OCI-LY7 (cell line): Measurements from ENCODE around the gene ANKFY1. TPM values are rescaled to one million over a fixed set of nuclear protein-coding genes. Genes with fewer than 3 reads are reported as not detected.

ENCODE experiments used
- BruUV-seq: library from RNA; stranded (reverse); fragments of 400-500 nt; replicated peaks from 2 replicates; lab custom pipeline; 2021; lab: Mats Ljungman, UMichigan
- CTCF ChIA-PET: fragments of 300-600 bp; sonication (Branson Sonifier 250); formaldehyde crosslinking; loops from one replicate; lab custom pipeline; 2022; ENCODE audit warnings: antibody characterized with exemption; ENCODE audit not compliant: unreplicated experiment; lab: Charles Lee
- POLR2A ChIA-PET: fragments of 300-600 bp; sonication (Branson Sonifier 250); formaldehyde crosslinking; loops from one replicate; lab custom pipeline; 2022; ENCODE audit warnings: antibody characterized with exemption; lab: Charles Lee
- DNase-seq: peaks from one replicate; pipeline ENCODE4 v3.0.0-alpha.2; 2015; ENCODE audit warnings: low spot score
- H2AFZ ChIP-seq: fragments of 200-600 bp; sonication (generic), shearing (Covaris generic); 2 replicates; pipeline ENCODE4 v1.6.1; 2014; ENCODE audit warnings: mild to moderate bottlenecking, antibody characterized with exemption, low read length, moderate library complexity
- H3K27ac ChIP-seq: fragments of 200-600 bp; sonication (generic); 2 replicates; pipeline ENCODE4 v1.5.1; 2014; ENCODE audit warnings: mixed run types, low read depth, mild to moderate bottlenecking, moderate library complexity, low read length, inconsistent platforms; ENCODE audit not compliant: poor library complexity, severe bottlenecking
- H3K36me3 ChIP-seq: fragments of 200-600 bp; sonication (generic); 2 replicates; pipeline ENCODE4 v1.6.1; 2014; ENCODE audit warnings: mild to moderate bottlenecking, antibody characterized with exemption, low read length, moderate library complexity, mixed read lengths; ENCODE audit not compliant: insufficient read depth
- H3K4me1 ChIP-seq: fragments of 200-600 bp; sonication (generic); 2 replicates; pipeline ENCODE4 v1.5.1; 2014; ENCODE audit warnings: mild to moderate bottlenecking, low read length; ENCODE audit not compliant: insufficient read depth, poor library complexity, severe bottlenecking
- H3K4me2 ChIP-seq: fragments of 200-600 bp; sonication (generic); 2 replicates; pipeline ENCODE4 v1.6.1; 2014; ENCODE audit warnings: mild to moderate bottlenecking, low read length
- H3K4me3 ChIP-seq: fragments of 200-600 bp; sonication (generic); 2 replicates; pipeline ENCODE4 v1.5.1; 2014; ENCODE audit warnings: mild to moderate bottlenecking, low read depth, low read length; ENCODE audit not compliant: poor library complexity, severe bottlenecking
- H3K79me2 ChIP-seq: fragments of 200-600 bp; sonication (generic); 2 replicates; pipeline ENCODE4 v1.6.1; 2016; ENCODE audit warnings: low read depth, mild to moderate bottlenecking, low read length, moderate library complexity, mixed read lengths; ENCODE audit not compliant: insufficient read depth
- H3K9me2 ChIP-seq: fragments of 200-600 bp; sonication (generic); 2 replicates; pipeline ENCODE4 v1.6.1; 2016; ENCODE audit warnings: mild to moderate bottlenecking, low read length, mixed read lengths; ENCODE audit not compliant: insufficient read depth
- H3K9me3 ChIP-seq: fragments of 200-600 bp; sonication (generic); 2 replicates; pipeline ENCODE4 v1.6.1; 2014; ENCODE audit warnings: mild to moderate bottlenecking, mixed run types, low read length, mixed read lengths
- H4K20me1 ChIP-seq: fragments of 200-600 bp; sonication (generic); 2 replicates; pipeline ENCODE4 v1.6.1; 2014; ENCODE audit warnings: mild to moderate bottlenecking, antibody characterized with exemption, low read length, moderate library complexity, mixed read lengths; ENCODE audit not compliant: insufficient read depth
- CTCF ChIP-seq: fragments of 200-600 bp; sonication (generic); conservative IDR thresholded peaks from 2 replicates; pipeline ENCODE4 v1.5.1; 2014; ENCODE audit warnings: mild to moderate bottlenecking, antibody characterized with exemption, low read length, moderate library complexity, mixed read lengths
- EZH2phosphoT487 ChIP-seq: fragments of 200-600 bp; sonication (generic); IDR thresholded peaks from 2 replicates; pipeline ENCODE4 v1.6.1; 2018; ENCODE audit warnings: low read depth, borderline replicate concordance, mild to moderate bottlenecking, mixed run types, antibody characterized with exemption, low read length, moderate library complexity, mixed read lengths
- intact Hi-C: fragments of 100-400 bp; cut with micrococcal nuclease; formaldehyde crosslinking; loops from one replicate; pipeline ENCODE4 v1.10.0; 2022; ENCODE audit not compliant: unreplicated experiment
- total RNA-seq, 2 experiments: library from RNA; depleted of rRNA in 1 of 2; stranded (reverse); fragments of >200 nt in 1 of 2; shearing (Covaris generic) in 1 of 2; gene quantifications; 2 replicates each; pipeline ENCODE4 v1.2.3, GENCODE V29; 2014 to 2022

The ANKFY1 gene
- total RNA-seq, 2 experiments from 2014 or later, result 25.9 to 56.7 TPM

- no peak for DNase-seq
- Histone ChIP-seq H3K79me2 (peaks cover 8% of the 10 kb centered on the region; the same call in 1 of the 2 replicates), H3K9me2 (no peaks in the 10 kb centered on the region), H2AFZ (no peak overlapping the region), H3K9me3 (no peaks in the 10 kb centered on the region), H3K4me3 (no peak overlapping the region), H3K36me3 (peaks cover 93% of the 10 kb centered on the region), H3K27ac (no peak overlapping the region), H3K4me1 (no peaks in the 10 kb centered on the region), H3K4me2 (no peak overlapping the region), H4K20me1 (no peaks in the 10 kb centered on the region)
- ChIA-PET POLR2A (no interaction called here), CTCF (no interaction called here)
- TF ChIP-seq EZH2phosphoT487, result no peak
- TF ChIP-seq CTCF, result no peak
- intact Hi-C loops, result no loop called here
- BruUV-seq, result no TSS peak
These were observed 27.3 kb downstream of the ANKFY1 start for GRCh38 chr17:4236456-4236855.

GRCh38 chr17:4235372-4236279, 28.2 kb downstream of the ANKFY1 start:
- ChIA-PET POLR2A (no interaction called here), CTCF (no interaction called here)
- H3K79me2 ChIP-seq, result peaks cover 8% of the 10 kb centered on the region; the same call in 1 of the 2 replicates
- H3K4me2 ChIP-seq, result no peak overlapping the region
- intact Hi-C loops, result no loop called here
- no peak overlapping the region for H3K4me3 ChIP-seq
- H3K4me1 ChIP-seq, result no peaks in the 10 kb centered on the region
- peaks cover 95% of the 10 kb centered on the region for H3K36me3 ChIP-seq
- BruUV-seq, result no TSS peak
- H3K9me3 ChIP-seq, result no peaks in the 10 kb centered on the region
- no peaks in the 10 kb centered on the region for H3K9me2 ChIP-seq
- TF ChIP-seq EZH2phosphoT487 (no peak), CTCF (no peak)
- no peaks in the 10 kb centered on the region for H4K20me1 ChIP-seq
- H3K27ac ChIP-seq, result no peak overlapping the region
- DNase-seq, result no peak
- H2AFZ ChIP-seq, result no peak overlapping the region

- no TSS peak for BruUV-seq
- TF ChIP-seq CTCF (no peak), EZH2phosphoT487 (no peak)
- no peak overlapping the region for H2AFZ ChIP-seq
- H3K4me2 ChIP-seq, result no peak overlapping the region
- no peaks in the 10 kb centered on the region for H3K9me2 ChIP-seq
- CTCF ChIA-PET, result no interaction called here
- POLR2A ChIA-PET, result interaction anchor here (0.6 to 0.8 kb wide), 2 partner anchors 37 to 61 kb away, joined by 3 read pairs; no protein-coding TSS in a partner anchor
- H3K9me3 ChIP-seq, result no peaks in the 10 kb centered on the region
- H3K4me3 ChIP-seq, result no peak overlapping the region
- H4K20me1 ChIP-seq, result no peaks in the 10 kb centered on the region
- H3K36me3 ChIP-seq, result peaks cover 98% of the 10 kb centered on the region
- DNase-seq, result no peak
- H3K79me2 ChIP-seq, result peaks cover 8% of the 10 kb centered on the region; the same call in 1 of the 2 replicates
- H3K4me1 ChIP-seq, result no peaks in the 10 kb centered on the region
- no peak overlapping the region for H3K27ac ChIP-seq
- intact Hi-C loops, result no loop called here
These were observed 29.4 kb downstream of the ANKFY1 start for GRCh38 chr17:4234401-4234800.
